T47D (cell line): Measurements from ENCODE around the gene KLK7.
"Not testable (repeated sequence)": the region's sequence is repeated elsewhere in the genome, so short reads cannot be mapped to it uniquely, and the experiment has no call there.

ENCODE experiments used
- DNase-seq, 2 experiments: peaks; one replicate each; pipeline versions ENCODE4 v3.0.0 to v3.0.0-alpha.2; 2011 to 2012; ENCODE audit warnings: low read depth in 1 of 2, low spot score in 1 of 2
- JUND ChIP-seq: IDR thresholded peaks from 2 replicates; pipeline ENCODE4 v1.6.1; 2012; ENCODE audit warnings: low read depth
- in situ Hi-C: cut with HindIII; loops from 2 replicates; pipeline ENCODE4 v1.10.0; 2016; ENCODE audit warnings: low sequenced_read_pairs, low pct_unique_long_range_greater_than_20kb

The KLK7 gene

DNA sequence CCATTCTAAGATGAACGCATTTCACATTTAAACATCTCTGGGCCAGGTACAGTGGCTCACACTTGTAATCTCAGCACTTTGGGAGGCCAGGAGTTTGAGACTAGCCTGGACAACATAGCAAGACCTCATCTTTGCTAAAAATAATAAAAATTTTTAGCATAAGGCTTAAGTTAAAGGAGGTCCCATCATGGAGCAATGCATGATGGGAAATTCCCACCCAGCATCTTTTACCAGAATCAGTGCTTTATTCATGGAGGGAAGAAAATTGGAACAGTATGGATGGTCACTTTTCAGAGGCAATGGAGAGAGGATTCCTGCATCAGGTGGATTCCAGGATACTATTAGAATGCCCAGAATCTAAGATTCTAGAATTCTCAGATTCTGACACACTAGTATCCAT is 21.5 kb upstream of the KLK7 start:
- no peak for DNase-seq
- in situ Hi-C loops = no loop called here
- TF ChIP-seq JUND = no peak

DNA sequence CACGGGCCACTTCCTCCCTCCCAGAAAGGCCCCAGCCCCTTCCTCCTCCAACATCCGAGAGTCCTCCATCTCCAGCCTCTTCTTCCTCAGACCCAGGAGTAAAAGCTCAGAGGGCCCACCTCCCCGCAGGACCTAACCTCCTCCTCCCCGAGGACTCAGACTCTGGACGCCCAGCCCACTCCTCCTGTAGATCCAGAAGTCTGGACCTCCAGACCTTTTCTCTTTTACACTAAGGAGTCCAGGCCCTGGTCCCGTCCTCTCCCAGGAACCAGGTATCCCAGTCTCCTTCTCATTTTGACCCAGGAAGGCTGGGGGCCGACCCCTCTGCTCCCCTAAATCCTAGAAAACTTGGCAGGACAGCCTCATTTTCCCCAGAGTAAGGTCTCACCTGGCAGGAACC is 19.6 kb upstream of the KLK7 start:
- in situ Hi-C loops = no loop called here
- no peak for TF ChIP-seq JUND

DNA sequence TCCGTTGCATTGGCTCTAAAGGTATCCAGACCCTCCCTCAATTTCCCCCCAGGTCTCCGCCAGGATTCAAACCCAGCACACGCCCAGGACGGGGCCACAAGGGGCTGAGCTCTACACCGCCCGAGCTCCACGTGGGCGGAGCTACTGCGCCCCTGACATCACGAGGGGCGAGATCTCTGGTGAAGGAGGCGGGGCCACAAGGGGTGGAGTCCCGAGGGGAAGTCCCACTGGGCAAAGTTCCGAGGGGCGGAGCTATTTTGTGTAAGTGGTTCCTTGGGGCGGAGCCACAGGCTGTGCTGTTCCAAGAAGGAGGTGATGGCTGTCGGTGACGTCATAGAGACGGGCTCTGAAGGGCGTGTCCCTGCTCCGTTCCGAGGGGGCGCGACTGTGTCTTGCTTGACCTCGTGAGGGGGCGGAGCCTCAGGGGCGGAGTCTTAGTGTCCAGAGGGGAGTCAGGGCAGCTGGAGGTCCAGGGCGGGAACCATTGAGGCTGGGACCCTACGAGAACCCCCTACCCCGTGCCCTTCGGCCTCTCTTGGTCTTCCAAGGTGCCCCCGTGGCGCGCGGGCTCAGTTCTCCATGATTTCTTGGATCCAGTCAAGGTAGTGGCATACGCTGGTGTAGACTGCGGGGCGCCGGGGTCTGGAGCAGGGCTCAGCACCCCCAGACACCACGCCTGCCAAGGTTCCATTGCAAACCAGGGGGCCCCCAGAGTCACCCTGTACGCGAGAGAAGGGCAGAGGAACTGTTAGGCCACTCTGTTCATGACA is 19.0 kb upstream of the KLK7 start:
- in situ Hi-C loops = no loop called here
- DNase-seq = peak; percentile 50 to 97
- TF ChIP-seq JUND = no peak

More for the DNA sequence above, 19.6 kb upstream of the KLK7 start:
- no peak for DNase-seq

DNA sequence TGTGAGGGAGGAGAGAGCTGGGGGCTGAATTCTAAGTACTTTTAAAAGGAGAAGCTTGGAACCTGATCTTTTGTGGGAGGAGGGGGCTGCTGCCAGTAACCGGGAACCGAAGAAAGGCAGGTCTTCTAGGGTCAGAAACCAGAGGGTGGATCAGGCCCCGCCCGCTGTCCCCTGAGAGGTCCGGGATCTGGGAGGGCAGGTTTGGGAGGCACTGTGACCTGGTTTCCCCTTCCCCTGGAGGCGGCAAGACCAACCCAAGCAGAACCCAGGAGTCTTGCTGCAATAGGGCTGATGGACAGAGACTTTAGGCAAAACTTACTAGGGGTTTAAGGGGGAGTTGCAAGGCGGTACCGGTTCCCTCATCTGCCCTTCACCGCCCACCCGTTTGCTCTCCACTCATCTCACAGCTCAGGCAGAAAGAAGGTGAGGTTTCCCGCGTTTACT is 18.4 kb upstream of the KLK7 start:
- no peak for TF ChIP-seq JUND
- peak in 1 of 2 experiments; percentile 64 for DNase-seq
- in situ Hi-C loops = no loop called here

GRCh38 chr19:51001515-51001914 is 17.8 kb upstream of the KLK7 start, which contains the start of gene KLK8:
Gene KLK8, minus strand, starts transcription at chr19:51001604. Its CDS starts 437 bp downstream, at chr19:51001167.
- DNase-seq = peak in 1 of 2 experiments; percentile 71
- no peak for TF ChIP-seq JUND
- in situ Hi-C loops = no loop called here

- in situ Hi-C loops = no loop called here
Measured at GRCh38 chr19:51000981-51001380, 17.3 kb upstream of the KLK7 start.

GRCh38 chr19:51000426-51000825 is 16.7 kb upstream of the KLK7 start:
- DNase-seq = no peak
- in situ Hi-C loops = no loop called here
- no peak for TF ChIP-seq JUND

More at GRCh38 chr19:51000981-51001380, 17.3 kb upstream of the KLK7 start:
- no peak for TF ChIP-seq JUND
- DNase-seq = no peak

GRCh38 chr19:50998686-50999085 is 15.0 kb upstream of the KLK7 start:
- DNase-seq = no peak
- TF ChIP-seq JUND = no peak
- in situ Hi-C loops = no loop called here

DNA sequence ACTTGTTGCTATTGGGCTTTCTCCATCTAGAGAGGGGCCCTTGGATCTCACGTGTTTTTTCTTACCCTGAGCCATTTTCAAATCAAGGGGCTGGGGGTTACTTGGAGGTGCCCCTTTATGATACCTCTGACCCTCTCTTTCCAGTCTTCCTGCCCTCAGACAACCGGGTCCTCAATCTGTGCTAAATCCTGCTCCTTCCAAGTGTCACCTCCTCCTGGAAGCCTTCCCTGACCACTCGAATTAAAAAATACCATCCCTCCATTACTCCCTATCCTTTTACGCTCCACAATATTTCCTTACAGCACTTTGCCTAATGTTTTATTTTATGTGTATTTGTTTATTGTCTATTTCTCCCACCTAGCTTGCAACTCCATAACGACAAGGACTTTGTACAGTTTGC is 14.3 kb upstream of the KLK7 start:
- in situ Hi-C loops = no loop called here

DNA sequence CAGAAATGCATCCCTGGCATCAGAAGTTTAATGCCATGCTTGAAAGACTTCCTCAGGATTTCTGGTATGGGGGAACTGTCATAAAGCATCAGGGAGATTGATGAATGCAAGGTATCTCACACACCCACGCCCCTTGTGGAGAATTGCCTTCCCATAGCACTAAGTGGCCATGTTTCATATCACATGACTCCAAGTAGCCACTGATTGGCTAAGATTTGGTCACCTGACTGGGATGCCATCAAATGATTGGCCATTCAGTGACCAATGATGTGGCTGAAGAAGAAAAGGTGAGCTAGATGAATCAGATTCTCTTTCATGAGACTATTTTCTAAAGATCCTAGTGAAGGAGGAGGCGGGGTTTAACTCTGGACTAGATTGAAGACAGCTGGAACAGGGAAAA is 10.4 kb upstream of the KLK7 start:
- TF ChIP-seq JUND = no peak
- peak in 1 of 2 experiments; percentile 37 for DNase-seq
- in situ Hi-C loops = no loop called here

More for the DNA sequence above, 14.3 kb upstream of the KLK7 start:
- no peak for DNase-seq
- TF ChIP-seq JUND = no peak

GRCh38 chr19:50992666-50993035 is 8.9 kb upstream of the KLK7 start:
- no peak for DNase-seq
- in situ Hi-C loops = no loop called here

GRCh38 chr19:50984416-50984815 is 699 bp upstream of the KLK7 start:
- in situ Hi-C loops, DNase-seq: not testable (repeated sequence)

More at GRCh38 chr19:50992666-50993035, 8.9 kb upstream of the KLK7 start:
- no peak for TF ChIP-seq JUND

- DNase-seq = no peak
- in situ Hi-C loops = no loop called here
- no peak for TF ChIP-seq JUND
Measured at GRCh38 chr19:50982186-50982585, 1.5 kb downstream of the KLK7 start.

GRCh38 chr19:50981587-50982146 is 2.0 kb downstream of the KLK7 start:
- in situ Hi-C loops = no loop called here
- TF ChIP-seq JUND = no peak
- no peak for DNase-seq
